MM.1S (cell line): ENCODE data around the gene PLA2G2F.

ENCODE experiments used
- DNase-seq: peaks from one replicate; pipeline ENCODE4 v3.0.0-alpha.2; 2015
- H2AFZ ChIP-seq: fragments of 300-600 bp; sonication (generic); 2 replicates; pipeline ENCODE4 v1.6.0; 2016; ENCODE audit warnings: antibody characterized with exemption, low read length
- H3F3A ChIP-seq: fragments of 300-600 bp; sonication (generic); 2 replicates; pipeline ENCODE4 v1.6.1; 2016; ENCODE audit warnings: mild to moderate bottlenecking, antibody characterized with exemption, low read length, moderate library complexity, mixed read lengths; ENCODE audit not compliant: insufficient read depth
- H3K27ac ChIP-seq: fragments of 300-600 bp; sonication (generic); 2 replicates; pipeline ENCODE4 v1.5.1; 2016; ENCODE audit warnings: mild to moderate bottlenecking, low read length
- H3K27me3 ChIP-seq: fragments of 300-600 bp; sonication (generic); replicated peaks from 2 replicates; pipeline ENCODE4 v1.6.0; 2016; ENCODE audit warnings: low read length; ENCODE audit not compliant: insufficient read depth
- H3K36me3 ChIP-seq: fragments of 300-600 bp; sonication (generic); replicated peaks from 2 replicates; pipeline ENCODE4 v1.6.1; 2016; ENCODE audit warnings: mild to moderate bottlenecking, low read length, mixed read lengths; ENCODE audit not compliant: insufficient read depth
- H3K4me1 ChIP-seq: fragments of 300-600 bp; sonication (generic); 2 replicates; pipeline ENCODE4 v1.6.1; 2016; ENCODE audit warnings: low read length, mixed read lengths
- H3K4me2 ChIP-seq: fragments of 300-600 bp; sonication (generic); 2 replicates; pipeline ENCODE4 v1.6.0; 2016; ENCODE audit warnings: low read depth, low read length
- H3K4me3 ChIP-seq: fragments of 300-600 bp; sonication (generic); 2 replicates; pipeline ENCODE4 v1.5.1; 2016; ENCODE audit warnings: low read length, mixed read lengths
- H3K79me2 ChIP-seq: fragments of 300-600 bp; sonication (generic); 2 replicates; pipeline ENCODE4 v1.6.1; 2016; ENCODE audit warnings: mixed run types, low read length, mixed read lengths
- H3K9ac ChIP-seq: fragments of 300-600 bp; sonication (generic); 2 replicates; pipeline ENCODE4 v1.6.1; 2016; ENCODE audit warnings: low read length, mixed read lengths
- H3K9me2 ChIP-seq: fragments of 300-600 bp; sonication (generic); replicated peaks from 2 replicates; pipeline ENCODE4 v1.6.1; 2016; ENCODE audit warnings: mild to moderate bottlenecking, low read length, mixed read lengths; ENCODE audit not compliant: insufficient read depth
- H3K9me3 ChIP-seq: fragments of 300-600 bp; sonication (generic); replicated peaks from 2 replicates; pipeline ENCODE4 v1.6.1; 2016; ENCODE audit warnings: mild to moderate bottlenecking, low read length, mixed read lengths; ENCODE audit not compliant: insufficient read depth
- H4K20me1 ChIP-seq: fragments of 300-600 bp; sonication (generic); 2 replicates; pipeline ENCODE4 v1.6.1; 2016; ENCODE audit warnings: mild to moderate bottlenecking, low read length, moderate library complexity, mixed read lengths; ENCODE audit not compliant: insufficient read depth
- CTCF ChIP-seq: fragments of 300-600 bp; sonication (generic); IDR thresholded peaks from 2 replicates; pipeline ENCODE4 v1.5.1; 2016; ENCODE audit warnings: antibody characterized with exemption, low read length, mixed read lengths
- EZH2 ChIP-seq: fragments of 300-600 bp; sonication (generic); optimal IDR thresholded peaks from 2 replicates; pipeline ENCODE3; 2017; ENCODE audit warnings: low read depth, mild to moderate bottlenecking, antibody characterized with exemption, low read length, mixed read lengths
- EZH2phosphoT487 ChIP-seq: fragments of 300-600 bp; sonication (generic); IDR thresholded peaks from 2 replicates; pipeline ENCODE4 v1.6.1; 2018; ENCODE audit warnings: antibody characterized with exemption, low read length

PLA2G2F gene

GRCh38 chr1:20109223-20109856, 29.8 kb upstream of the PLA2G2F start:
- Histone ChIP-seq H4K20me1 (no peaks in the 10 kb centered on the region), H2AFZ (no peak overlapping the region), H3K27ac (no peak overlapping the region), H3K4me1 (peaks cover 7% of the 10 kb centered on the region; the same call in 1 of the 2 replicates), H3F3A (no peaks in the 10 kb centered on the region), H3K36me3 (no peaks in the 10 kb centered on the region), H3K4me3 (no peak overlapping the region), H3K79me2 (no peaks in the 10 kb centered on the region), H3K9me3 (no peaks in the 10 kb centered on the region), H3K4me2 (no peak overlapping the region), H3K9me2 (no peaks in the 10 kb centered on the region), H3K27me3 (no peaks in the 10 kb centered on the region), H3K9ac (no peak overlapping the region)
- DNase-seq: no peak
- TF ChIP-seq CTCF (no peak), EZH2 (no peak), EZH2phosphoT487 (no peak)

- no peaks in the 10 kb centered on the region for H3K27me3 ChIP-seq
- H2AFZ ChIP-seq: no peak overlapping the region
- H3K4me1 ChIP-seq: peaks cover 7% of the 10 kb centered on the region; the same call in 1 of the 2 replicates
- no peak overlapping the region for H3K27ac ChIP-seq
- no peaks in the 10 kb centered on the region for H4K20me1 ChIP-seq
- no peaks in the 10 kb centered on the region for H3F3A ChIP-seq
- H3K9me2 ChIP-seq: no peaks in the 10 kb centered on the region
- TF ChIP-seq EZH2phosphoT487: no peak
- TF ChIP-seq CTCF: no peak
- TF ChIP-seq EZH2: no peak
- no peak for DNase-seq
- H3K9me3 ChIP-seq: no peaks in the 10 kb centered on the region
- no peaks in the 10 kb centered on the region for H3K36me3 ChIP-seq
- no peak overlapping the region for H3K4me2 ChIP-seq
- H3K4me3 ChIP-seq: no peak overlapping the region
- H3K9ac ChIP-seq: no peak overlapping the region
- H3K79me2 ChIP-seq: no peaks in the 10 kb centered on the region
These were observed 28.4 kb upstream of the PLA2G2F start for GRCh38 chr1:20110679-20111078.

DNA sequence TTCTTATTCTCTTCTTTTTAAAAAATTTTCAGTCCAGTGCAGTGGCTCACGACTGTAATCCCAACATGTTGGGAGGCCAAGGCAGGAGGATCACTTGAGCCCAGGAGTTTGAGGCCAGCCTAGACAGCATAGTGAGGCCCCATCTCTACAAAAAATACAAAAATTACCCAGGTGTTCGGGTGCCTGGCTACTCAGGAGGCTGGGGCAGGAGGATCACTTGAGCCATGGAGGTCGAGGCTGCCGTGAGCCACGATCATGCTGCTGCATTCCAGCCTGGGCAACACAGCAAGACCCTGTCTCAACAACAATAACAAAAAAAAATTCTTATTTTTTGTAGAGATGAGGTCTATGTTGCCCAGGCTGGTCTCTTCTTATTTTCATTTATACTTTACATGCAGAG, 27.7 kb upstream of the PLA2G2F start:
- H3K79me2 ChIP-seq: no peaks in the 10 kb centered on the region
- H3K4me1 ChIP-seq: peaks cover 7% of the 10 kb centered on the region; the same call in 1 of the 2 replicates
- H3K36me3 ChIP-seq: no peaks in the 10 kb centered on the region
- no peaks in the 10 kb centered on the region for H3K27me3 ChIP-seq
- H4K20me1 ChIP-seq: no peaks in the 10 kb centered on the region
- no peaks in the 10 kb centered on the region for H3K9me3 ChIP-seq
- H3K4me3 ChIP-seq: no peak overlapping the region
- DNase-seq: no peak
- TF ChIP-seq EZH2: no peak
- no peak for TF ChIP-seq CTCF
- TF ChIP-seq EZH2phosphoT487: no peak
- H3K9ac ChIP-seq: no peak overlapping the region
- no peaks in the 10 kb centered on the region for H3F3A ChIP-seq
- no peak overlapping the region for H3K4me2 ChIP-seq
- no peak overlapping the region for H3K27ac ChIP-seq
- H3K9me2 ChIP-seq: no peaks in the 10 kb centered on the region
- no peak overlapping the region for H2AFZ ChIP-seq
